GM18868 (cell line): ENCODE measurements around the gene TRO.

Experiments used
- ATAC-seq: cut with Tn5 transposase; IDR thresholded peaks from one replicate; pipeline ENCODE4 v1.9.1; 2021; ENCODE audit warnings: mild to moderate bottlenecking, moderate library complexity; ENCODE audit not compliant: unreplicated experiment

Gene TRO

DNA sequence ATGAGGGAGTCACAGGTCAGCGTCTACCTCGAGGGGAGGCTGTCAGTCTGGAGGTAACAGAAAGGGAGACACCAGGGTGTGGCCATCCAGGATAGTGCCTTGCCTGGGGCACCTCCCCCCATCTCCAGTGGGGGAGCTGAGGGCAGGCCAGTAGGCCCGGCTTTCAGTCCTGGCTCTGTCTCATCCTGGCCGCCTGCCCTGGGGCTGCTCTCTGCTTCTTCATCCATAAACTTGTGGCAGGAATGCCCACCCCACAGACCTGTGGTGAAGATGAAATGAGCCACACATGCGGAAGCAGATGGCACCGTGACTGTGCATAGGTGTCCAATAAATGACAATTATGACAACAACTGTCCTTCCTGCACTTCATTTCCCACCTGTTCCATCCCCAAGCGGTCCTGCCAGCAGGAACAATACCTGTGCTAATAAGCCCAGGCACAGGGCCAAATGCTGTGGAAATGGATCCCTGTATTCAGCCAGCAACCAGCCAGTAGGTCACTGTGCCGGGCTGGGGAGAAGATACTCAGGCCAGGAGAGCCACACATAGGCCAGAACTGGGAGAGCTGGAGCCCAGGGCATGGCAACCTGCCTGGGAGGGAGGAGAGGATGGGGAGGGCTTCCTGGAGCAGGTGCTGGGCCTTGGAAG is 30.2 kb downstream of the TRO start:
- ATAC-seq: no peak

DNA sequence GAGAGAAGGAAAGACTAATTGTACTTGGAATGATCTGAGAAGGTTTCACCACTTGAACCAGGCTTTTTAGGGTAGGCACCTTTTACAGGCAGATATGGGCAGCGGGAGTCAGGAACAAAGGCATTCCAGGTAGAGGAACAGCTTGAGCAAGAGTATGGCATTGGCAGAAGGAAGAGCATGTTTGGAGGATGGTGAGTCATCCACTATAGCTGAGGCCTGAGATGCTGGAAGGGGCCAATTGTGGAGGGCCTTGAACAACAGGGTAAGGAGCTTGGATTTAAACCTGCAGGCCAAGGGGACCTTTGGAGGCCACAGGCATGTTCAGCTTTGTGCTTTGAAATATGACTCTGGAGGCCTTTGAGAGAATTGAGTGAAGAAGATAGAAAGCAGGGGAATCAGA is 41.1 kb downstream of the TRO start:
- no peak for ATAC-seq

DNA sequence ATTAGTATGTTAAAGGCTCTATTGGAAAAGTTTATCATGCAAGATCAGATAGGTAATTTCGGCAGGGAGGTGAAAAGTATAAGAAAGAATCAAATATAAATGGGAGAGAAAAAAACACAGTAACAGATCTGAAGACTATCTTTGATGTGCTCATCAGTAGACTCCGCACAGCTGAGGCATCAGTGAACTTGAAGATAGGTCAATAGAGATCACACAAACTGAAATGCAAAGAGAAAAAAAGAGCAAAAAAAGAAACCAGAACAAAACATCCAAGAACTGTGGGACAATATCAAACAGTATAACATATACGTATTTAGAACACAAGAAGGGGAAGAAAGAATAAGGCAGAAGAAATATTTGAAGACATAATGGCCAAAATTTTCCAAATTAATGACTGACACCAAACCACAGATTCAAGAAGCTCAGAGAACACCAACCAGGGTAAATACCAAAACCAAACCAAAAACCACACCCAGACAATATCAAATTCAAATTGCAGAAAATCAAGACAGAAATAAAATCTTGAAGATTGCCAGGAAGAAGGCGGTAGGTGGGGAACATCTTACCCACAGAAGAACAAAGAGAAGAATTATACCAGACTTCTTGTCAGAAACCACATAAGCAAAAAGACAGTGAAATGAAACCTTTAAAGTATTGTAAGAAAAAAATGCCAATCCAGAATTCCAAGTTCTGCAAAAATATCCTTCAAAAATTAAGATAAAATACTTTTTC is 44.3 kb downstream of the TRO start:
- ATAC-seq: no peak

DNA sequence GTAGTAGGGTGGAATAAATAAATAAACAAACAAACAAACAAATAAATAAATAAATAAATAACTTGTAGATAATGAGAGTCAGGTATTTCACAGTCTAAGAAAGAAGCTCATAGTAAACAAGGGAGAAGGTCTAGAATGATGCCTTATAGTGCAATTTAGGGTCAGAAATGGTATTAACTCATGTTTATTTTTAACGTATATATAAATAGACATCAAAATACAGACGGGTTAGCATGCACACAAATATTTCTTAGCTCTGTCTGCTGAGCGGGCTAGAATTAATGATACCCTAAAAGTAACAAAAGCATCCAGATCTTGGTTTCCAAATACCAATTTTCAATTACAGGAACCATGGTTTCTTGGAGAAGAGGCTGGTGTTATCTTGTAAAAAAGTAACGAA is 56.8 kb downstream of the TRO start:
- no peak for ATAC-seq

DNA sequence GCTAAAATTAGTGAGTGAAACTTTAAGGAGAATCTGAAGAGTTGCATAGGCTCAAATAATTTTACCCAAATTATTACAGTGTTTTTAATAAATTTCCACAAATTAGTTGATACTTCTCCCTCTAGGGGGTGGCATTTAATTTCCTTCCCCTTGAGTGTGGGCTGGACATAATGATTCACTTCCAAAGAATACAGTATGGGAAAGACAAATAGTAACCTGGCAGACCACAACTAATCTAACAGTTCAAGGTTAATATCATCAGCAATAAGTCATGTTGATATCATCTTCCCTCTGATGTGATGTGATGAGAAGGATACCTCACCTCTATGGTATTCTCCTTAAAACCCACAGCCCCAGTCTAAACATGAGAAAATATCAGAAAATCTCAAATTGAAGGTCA is 57.8 kb downstream of the TRO start:
- ATAC-seq: no peak

DNA sequence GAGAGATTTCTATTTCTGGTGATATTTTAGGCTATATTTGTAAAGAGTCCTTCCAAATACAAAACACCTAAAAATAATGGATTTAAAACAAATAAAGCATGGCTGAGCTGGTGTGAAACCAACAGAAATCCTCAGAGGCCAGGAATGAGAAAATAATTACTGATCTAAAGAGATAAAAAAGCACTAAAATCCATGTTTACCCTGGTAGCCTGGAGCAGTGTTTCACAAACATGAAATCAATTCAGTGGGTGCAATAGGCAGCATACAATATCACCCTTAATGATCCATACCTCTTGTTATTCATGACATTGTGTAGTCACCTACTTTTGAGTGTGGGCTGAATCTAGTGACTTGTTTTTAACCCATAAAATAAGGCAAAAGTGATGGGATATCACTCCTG is 58.8 kb downstream of the TRO start:
- ATAC-seq: no peak

DNA sequence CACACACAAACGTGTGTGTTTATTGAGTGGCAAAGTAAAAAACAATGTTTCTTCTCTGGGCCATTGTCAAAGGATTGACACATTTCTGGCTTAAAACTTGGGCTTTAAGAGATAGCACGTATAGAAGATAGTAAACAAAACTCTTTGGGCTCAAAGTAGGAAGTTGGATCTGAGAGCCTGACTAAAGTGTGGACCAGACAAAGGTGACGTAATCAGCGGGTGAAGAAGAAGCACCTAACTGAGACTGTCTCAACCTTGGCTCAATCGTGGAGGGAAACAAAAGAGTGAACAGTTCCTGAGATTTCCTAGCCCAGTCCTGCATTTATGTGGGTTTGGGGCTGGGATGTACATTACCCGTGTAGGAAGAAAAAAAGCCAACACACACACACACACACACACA is 59.7 kb downstream of the TRO start:
- ATAC-seq: no peak
